ENCODE results near the gene SLC9A6.

DNA sequence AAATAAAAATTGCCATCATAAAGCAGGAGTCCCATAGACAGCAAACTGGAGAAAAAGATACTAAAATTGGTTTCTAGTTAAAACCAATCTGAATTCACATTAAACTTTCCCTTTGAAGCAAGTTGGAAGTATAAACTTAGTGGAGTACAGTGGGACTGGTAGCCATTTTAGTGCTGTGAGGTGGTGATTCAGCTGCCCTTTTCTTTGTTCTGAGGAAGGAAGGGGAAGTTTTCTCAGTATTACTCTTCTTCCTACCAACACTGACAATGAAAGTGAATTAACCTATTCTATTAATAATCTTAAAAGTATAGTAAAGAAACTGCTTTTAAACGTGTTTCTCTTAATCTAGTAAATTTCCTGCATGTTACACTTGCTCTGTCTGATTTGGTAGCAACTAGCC lies 36.7 kb downstream of the SLC9A6 start:
- TF ChIP-seq CTCF (IDR thresholded peaks at IDR 0.05) (no peak), ZFX (IDR thresholded peaks at IDR 0.05; ENCODE audit: borderline replicate concordance) (no peak)

All from 22Rv1 (cell line).